PC-3 (cell line): Measurements from ENCODE around the gene COX7A2.

Experiments
- EZH2 ChIP-seq: fragments of 300-600 bp; sonication (generic); IDR thresholded peaks from one replicate; pipeline ENCODE4 v1.6.1; 2017; ENCODE audit warnings: antibody characterized with exemption, mild to moderate bottlenecking, low read length; ENCODE audit not compliant: unreplicated experiment
- TF ChIP-seq, protein P1 (sequence below): fragments of 300-600 bp; sonication (generic); conservative IDR thresholded peaks from 2 replicates; pipeline ENCODE4 v1.5.1; 2017; ENCODE audit warnings: antibody characterized with exemption, low read depth, mild to moderate bottlenecking, low read length

DNA sequence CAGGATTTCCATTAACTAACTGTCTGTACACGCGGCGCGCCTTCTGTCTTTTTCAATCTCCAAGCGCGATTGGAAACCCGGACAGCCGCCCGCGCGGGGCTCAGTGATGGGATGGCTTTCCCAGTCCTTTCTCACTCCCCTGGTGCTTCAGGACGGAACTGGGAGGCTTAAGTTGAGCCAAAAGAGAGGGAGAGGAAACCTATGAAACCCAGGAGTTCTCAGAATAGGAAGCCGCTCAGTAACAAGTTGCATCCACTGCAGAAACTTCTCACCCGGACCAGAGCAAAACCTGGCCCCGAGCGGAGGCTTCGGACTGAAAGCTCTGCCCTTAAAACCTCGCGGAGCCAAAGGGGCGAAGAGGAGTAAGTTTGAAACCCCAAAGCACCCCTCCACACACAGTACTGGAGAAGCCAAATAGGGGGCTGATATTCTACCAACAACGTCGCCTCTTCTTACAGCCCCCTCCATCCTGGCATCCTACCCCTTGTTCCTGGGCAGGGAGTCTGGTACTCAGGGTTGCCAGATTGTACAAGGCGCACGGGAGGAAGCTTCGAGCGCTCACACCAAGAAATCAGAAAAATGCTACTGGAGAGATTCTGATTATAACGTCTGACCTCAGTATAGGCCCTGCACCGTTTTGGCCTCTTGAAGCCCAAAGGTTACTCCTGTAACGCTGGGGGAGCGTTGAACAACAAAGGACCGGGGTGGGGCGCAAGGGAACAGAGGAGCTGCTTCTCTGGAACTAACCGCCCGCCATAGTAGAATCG lies 36.8 kb downstream of the COX7A2 start:
- TF ChIP-seq, protein P1, sequence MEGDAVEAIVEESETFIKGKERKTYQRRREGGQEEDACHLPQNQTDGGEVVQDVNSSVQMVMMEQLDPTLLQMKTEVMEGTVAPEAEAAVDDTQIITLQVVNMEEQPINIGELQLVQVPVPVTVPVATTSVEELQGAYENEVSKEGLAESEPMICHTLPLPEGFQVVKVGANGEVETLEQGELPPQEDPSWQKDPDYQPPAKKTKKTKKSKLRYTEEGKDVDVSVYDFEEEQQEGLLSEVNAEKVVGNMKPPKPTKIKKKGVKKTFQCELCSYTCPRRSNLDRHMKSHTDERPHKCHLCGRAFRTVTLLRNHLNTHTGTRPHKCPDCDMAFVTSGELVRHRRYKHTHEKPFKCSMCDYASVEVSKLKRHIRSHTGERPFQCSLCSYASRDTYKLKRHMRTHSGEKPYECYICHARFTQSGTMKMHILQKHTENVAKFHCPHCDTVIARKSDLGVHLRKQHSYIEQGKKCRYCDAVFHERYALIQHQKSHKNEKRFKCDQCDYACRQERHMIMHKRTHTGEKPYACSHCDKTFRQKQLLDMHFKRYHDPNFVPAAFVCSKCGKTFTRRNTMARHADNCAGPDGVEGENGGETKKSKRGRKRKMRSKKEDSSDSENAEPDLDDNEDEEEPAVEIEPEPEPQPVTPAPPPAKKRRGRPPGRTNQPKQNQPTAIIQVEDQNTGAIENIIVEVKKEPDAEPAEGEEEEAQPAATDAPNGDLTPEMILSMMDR = no peak
- no peak for TF ChIP-seq EZH2
